ENCODE results near the gene PRDM16.

PRDM16 gene

GRCh38 chr1:3032371-3033039 is 36.5 kb upstream of the PRDM16 start:
- DNase-seq (ENCODE audit: low read depth in 2 of 2), result no peak

GRCh38 chr1:3033040-3033789 is 35.8 kb upstream of the PRDM16 start:
- peak; percentile 19 to 38 for DNase-seq (ENCODE audit: low read depth in 2 of 2)

DNA sequence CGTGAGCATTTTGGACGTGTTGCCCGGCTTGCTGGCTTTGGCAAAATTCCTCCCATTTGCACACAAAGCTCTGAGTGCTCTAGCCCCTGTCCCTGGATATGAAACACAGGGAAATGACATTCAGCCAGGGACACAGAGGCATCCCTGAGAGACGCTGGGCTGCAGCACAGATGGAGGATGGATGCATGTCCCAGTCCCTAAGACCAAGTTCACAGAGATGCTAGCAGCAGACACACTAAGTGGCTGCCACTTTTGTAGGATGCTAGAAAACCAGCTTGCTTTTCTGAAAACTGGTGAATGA is 35.3 kb upstream of the PRDM16 start:
- no peak for DNase-seq (ENCODE audit: low read depth in 2 of 2)

DNA sequence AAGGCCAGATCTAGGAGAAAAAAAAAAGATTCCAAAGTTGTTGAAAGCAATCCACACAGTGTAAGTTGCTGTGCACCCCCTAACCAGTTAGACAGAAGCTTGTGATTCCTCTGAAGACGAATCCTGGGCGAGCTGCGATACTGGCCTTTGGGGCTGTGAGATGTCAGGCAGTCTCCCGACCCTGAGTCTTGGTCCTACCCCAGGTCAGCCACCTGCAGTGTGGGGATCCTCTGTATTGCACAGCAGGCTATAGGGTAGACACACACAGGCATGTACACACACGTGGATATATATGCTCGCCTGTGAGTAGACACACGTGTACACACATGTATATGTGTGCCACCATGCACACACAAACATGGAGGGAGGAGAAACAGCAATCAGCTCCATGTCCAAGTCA is 34.8 kb upstream of the PRDM16 start:
- no peak for DNase-seq (ENCODE audit: low read depth in 2 of 2)

DNA sequence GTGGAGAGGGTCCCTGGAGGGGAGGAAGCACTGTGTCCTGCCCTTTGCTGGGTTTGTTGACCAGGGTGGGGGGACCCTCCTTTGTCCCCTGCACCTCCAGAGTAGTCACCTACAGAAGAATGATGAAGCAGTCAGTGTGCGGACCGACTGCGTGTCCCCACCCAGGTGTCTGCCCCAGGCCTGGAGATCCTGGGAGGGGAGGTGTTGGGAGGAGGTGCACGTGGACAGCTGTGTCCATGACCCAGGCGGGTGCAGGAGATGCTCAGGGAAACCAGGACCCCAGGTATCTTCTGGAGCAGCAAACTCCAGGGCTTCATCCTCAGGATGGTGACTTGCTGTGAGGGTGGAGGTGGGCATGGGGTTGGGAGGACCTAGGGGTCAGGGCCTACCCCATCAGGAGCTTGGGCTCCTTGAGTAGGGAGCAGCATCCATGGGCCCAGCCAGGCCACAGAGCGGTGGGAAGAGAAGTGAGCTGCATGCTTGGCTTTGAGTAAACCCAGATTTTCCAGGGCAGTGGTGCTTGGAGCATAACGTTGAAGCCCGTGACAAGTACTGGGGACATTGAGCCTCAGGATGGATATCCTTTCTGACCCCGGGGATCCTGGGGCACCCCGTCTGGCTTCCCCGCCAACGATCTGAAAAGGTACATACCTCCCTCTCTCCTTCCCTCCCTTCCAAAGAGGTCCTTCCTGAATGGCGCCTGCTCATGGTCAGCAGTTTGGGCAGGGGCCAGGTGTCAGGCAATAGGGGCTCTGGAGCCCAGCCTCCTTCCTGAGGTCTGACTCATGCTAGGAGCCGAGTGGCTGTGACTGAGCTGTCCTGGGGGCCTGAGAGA is 34.1 kb upstream of the PRDM16 start:
- DNase-seq (ENCODE audit: low read depth in 2 of 2), result no peak

GRCh38 chr1:3035563-3036446 is 33.2 kb upstream of the PRDM16 start:
- no peak for DNase-seq (ENCODE audit: low read depth in 2 of 2)

DNA sequence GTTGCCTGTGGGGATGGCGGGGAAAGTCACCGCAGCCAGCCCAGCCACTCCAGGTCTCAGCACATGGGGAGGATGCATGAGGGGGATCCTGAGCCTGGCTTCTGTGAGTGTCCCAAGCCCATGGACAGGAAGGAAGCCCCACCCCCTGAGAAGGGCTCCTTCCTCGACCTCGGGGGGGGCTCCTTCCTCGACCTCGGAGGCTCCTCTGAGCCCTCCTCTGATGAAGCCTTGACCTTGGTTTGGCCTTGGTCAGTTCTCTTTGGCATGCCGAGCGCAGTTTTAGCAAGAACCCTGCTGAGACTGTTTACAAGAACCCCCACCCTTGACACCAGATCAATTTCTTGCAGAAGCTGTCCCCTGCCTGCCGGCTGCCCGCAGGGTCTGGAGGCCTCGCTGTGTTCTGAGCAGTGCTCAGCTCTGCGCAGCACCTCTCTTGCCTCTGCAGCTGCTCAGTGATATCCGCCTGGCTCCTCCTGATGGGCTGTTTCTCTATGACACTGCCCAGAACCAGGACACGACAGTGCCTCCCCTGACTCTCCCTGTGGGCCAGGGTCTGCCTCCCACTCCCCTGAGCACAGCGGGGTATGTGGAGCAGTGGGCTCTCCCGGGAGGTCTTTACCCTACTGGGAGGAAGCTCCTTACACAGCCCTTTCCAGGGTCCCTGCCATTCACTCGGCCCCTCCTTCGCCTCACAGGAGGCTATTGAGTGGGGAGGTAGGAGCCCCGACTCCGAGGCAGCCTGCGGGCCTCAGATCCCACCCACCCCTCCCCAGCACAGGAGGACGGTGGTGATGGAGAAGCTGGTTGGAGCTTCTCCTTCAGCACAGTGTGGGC is 32.3 kb upstream of the PRDM16 start:
- no peak for DNase-seq (ENCODE audit: low read depth in 2 of 2)

GRCh38 chr1:3037281-3038040 is 31.5 kb upstream of the PRDM16 start:
- no peak for DNase-seq (ENCODE audit: low read depth in 2 of 2)

DNA sequence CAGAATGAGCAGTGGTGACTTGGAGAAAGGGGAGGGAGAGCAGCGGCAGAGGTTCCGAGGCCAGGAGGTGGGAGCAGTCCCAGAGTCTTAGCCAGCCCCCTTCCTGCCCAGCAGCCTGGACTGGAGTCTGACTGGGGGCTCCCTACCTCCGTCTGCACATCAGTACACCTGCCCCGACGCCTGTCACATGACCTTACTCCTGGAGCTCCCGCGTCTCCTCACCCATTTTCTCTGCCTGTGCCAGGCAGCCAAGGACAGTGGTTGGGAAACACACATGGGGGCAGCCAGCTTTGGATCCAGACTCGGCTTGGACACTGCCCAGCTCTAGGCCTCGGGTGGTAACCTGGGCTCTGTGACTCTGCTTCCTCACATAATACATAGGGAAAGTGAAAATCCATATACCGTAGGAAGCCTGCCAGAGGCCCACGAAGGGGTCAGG is 30.9 kb upstream of the PRDM16 start:
- no peak for DNase-seq (ENCODE audit: low read depth in 2 of 2)

DNA sequence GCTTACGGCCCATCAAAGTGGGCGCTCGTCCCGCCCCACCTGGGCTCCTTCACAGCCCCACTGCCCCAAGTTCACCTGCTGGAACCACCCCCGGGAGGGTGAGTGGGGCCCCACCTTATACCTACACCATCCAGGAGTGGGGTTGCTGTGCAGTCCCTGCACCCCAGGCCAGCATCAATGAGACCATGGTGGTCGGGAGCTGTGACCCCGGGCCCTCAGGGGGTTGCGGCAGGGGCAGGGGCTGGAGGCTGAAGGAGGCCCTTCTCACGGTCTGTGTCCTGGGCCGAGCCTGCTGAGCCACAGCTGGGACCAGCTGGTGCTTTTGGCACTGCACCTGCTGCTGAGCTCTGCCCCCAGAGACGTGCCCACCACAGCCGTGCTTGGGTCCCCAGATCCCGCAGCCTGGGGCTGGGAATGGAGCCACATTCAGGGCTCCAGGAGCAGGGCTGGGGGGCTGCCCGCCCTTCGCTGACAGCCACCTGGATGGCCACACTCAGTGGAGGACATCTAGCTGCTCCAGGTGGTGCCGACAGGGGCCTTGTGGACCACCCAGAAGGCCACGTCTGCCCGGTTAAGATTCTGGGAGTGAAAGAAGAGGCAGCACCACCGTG is 30.3 kb upstream of the PRDM16 start:
- DNase-seq (ENCODE audit: low read depth in 2 of 2), result no peak

DNA sequence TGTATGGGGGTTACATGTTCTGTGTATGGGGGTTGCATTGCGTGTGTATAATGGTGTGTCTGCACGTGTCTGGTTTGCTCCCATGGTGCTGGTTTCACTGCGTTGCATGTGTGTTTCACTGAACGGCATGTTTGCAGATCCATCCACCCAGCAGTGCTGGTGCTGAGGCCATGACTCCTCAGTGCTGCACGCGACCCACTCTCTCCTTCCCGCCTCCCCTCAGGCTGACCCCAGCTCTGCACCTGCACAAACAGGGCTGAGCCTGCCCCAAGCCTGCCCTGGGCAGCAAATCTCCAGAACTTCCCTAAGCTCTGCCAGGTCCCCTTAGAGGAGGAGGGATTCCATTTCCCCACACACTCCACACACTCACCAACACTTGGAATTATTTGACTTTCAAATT is 29.0 kb upstream of the PRDM16 start:
- no peak for DNase-seq (ENCODE audit: low read depth in 2 of 2)

- DNase-seq (ENCODE audit: low read depth in 2 of 2), result no peak
Measured at GRCh38 chr1:3042481-3042880, 26.5 kb upstream of the PRDM16 start.

- DNase-seq (ENCODE audit: low read depth in 2 of 2), result no peak
Measured at GRCh38 chr1:3049164-3049563, 19.8 kb upstream of the PRDM16 start.

GRCh38 chr1:3049905-3050304 is 19.1 kb upstream of the PRDM16 start:
- no peak for DNase-seq (ENCODE audit: low read depth in 2 of 2)

DNA sequence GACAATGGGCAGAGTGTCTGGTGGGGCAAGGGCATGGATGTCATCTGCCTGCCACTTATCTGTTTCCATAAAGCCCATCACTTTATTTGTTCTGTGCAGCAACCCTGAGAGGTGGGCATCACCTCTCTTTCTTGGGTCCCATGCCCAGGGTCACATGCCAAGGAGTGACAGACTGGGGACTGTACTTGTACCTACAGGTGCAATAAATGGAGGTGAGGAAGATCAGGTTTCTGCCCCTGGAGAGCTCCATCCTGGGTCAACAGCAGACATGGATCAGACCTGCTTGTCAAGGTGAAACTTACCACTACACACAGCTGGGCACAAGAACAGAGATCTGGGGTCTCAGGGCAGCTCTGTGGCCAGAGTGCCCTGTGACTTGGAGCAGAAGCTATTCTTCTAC is 18.4 kb upstream of the PRDM16 start:
- no peak for DNase-seq (ENCODE audit: low read depth in 2 of 2)

- DNase-seq (ENCODE audit: low read depth in 2 of 2), result no peak
Measured at GRCh38 chr1:3051270-3052268, 17.4 kb upstream of the PRDM16 start.

- DNase-seq (ENCODE audit: low read depth in 2 of 2), result no peak
Measured at GRCh38 chr1:3052501-3052900, 16.5 kb upstream of the PRDM16 start.

- no peak for DNase-seq (ENCODE audit: low read depth in 2 of 2)
Measured at GRCh38 chr1:3053366-3053980, 15.5 kb upstream of the PRDM16 start.

Measured in stimulated activated CD8-positive, alpha-beta memory T cell treated with anti-CD3 and anti-CD28 coated beads, Interleukin-15, amount 100 ng/mL, for 4 hours (primary cell).